ENCODE measurements around the gene MAP1B.

The MAP1B gene

DNA sequence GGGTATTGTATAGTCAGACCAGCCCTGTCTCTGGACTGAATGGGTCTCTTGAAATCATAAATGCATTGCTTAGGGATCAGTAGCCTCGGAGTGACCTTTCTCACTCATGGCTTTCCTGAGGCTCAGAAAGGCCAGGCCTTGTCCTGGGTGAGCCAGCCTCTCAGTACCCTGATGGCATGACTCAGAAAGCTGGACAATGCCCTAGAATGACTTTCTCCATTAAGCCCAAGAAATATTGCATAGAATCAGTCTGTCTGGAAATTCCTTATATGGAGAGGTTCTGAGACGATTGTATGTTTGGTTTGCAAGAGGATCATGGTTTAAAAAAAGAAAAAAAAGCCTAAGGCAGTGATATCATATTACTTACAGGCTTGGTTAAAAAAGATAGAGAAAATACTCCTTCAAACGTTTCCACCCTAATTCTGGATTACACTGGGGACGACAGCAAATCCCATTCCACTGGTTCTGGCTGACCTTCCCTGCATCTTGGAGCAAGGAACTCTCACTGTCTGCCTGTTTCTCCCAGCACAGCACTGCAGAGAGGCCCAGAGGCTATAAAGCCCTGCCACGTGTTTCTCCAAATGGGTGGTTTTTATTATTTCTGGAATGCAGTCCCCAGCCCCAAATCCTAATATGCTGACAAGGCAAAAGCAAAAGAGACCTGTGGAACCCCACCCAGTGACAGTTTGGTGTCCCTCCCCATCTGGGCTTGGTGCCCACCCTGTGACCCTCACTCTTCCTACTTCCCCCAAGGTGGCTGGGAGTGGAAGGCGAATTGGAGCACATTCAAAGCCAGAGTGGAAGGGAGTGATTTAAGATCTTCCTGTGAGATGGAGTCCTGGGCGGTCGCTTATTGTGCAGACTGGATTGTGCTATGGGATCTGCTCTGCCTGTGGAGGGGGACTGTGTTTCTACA is 34.4 kb downstream of the MAP1B start:
- no peak for DNase-seq
- TF ChIP-seq EZH2 (optimal IDR thresholded peaks at IDR 0.05; ENCODE audit: low read depth, low read length) (no peak), EZH2phosphoT487 (IDR thresholded peaks at IDR 0.05; ENCODE audit: low read length) (no peak)
- TF ChIP-seq, protein P1, sequence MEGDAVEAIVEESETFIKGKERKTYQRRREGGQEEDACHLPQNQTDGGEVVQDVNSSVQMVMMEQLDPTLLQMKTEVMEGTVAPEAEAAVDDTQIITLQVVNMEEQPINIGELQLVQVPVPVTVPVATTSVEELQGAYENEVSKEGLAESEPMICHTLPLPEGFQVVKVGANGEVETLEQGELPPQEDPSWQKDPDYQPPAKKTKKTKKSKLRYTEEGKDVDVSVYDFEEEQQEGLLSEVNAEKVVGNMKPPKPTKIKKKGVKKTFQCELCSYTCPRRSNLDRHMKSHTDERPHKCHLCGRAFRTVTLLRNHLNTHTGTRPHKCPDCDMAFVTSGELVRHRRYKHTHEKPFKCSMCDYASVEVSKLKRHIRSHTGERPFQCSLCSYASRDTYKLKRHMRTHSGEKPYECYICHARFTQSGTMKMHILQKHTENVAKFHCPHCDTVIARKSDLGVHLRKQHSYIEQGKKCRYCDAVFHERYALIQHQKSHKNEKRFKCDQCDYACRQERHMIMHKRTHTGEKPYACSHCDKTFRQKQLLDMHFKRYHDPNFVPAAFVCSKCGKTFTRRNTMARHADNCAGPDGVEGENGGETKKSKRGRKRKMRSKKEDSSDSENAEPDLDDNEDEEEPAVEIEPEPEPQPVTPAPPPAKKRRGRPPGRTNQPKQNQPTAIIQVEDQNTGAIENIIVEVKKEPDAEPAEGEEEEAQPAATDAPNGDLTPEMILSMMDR (IDR thresholded peaks at IDR 0.05; ENCODE audit: low read length), result no peak
- H3F3A ChIP-seq (ENCODE audit: insufficient read depth, low read length), result no peaks in the 10 kb centered on the region
- H3K27ac ChIP-seq (ENCODE audit: low read length), result no peak overlapping the region
- H3K9ac ChIP-seq (ENCODE audit: low read length), result no peak overlapping the region
- no peaks in the 10 kb centered on the region for H3K36me3 ChIP-seq (replicated peaks; ENCODE audit: insufficient read depth, low read length)
- H3K9me2 ChIP-seq (replicated peaks; ENCODE audit: insufficient read depth, low read length), result no peaks in the 10 kb centered on the region
- no peaks in the 10 kb centered on the region for H3K4me1 ChIP-seq (ENCODE audit: low read length)
- no peak overlapping the region for H2AFZ ChIP-seq (ENCODE audit: low read length)
- H3K4me2 ChIP-seq (ENCODE audit: low read depth, low read length), result no peak overlapping the region
- no peaks in the 10 kb centered on the region for H4K20me1 ChIP-seq (ENCODE audit: insufficient read depth, low read length)
- H3K27me3 ChIP-seq (replicated peaks; ENCODE audit: insufficient read depth, low read length), result no peaks in the 10 kb centered on the region
- no peak overlapping the region for H3K4me3 ChIP-seq (ENCODE audit: low read length)
- H3K9me3 ChIP-seq (replicated peaks; ENCODE audit: insufficient read depth, low read length), result no peaks in the 10 kb centered on the region
- no peaks in the 10 kb centered on the region for H3K79me2 ChIP-seq (ENCODE audit: low read length)

DNA sequence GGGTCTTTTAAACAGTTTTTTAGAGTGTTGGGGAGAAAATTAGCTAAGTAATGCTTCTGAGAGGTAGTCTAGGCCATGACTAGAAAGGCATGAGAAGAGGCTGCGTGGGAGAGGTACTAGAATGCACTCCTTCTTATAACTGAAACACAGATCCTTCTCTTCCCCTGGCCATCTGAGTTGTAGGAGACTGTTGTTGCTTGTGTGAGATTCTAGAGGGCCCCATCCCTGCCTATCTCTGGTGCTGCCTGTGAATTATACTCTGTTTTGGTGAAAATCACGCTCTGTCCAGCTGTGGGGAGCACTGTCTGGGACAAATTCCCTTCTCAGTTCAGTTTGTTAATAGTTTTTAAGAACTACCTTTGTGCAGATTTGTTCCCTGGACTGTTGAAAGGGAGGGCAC is 37.5 kb downstream of the MAP1B start:
- Histone ChIP-seq H3K4me3 (ENCODE audit: low read length) (no peak overlapping the region), H3K4me2 (ENCODE audit: low read depth, low read length) (no peak overlapping the region), H3K4me1 (ENCODE audit: low read length) (no peaks in the 10 kb centered on the region), H4K20me1 (ENCODE audit: insufficient read depth, low read length) (no peaks in the 10 kb centered on the region), H3K79me2 (ENCODE audit: low read length) (no peaks in the 10 kb centered on the region), H3F3A (ENCODE audit: insufficient read depth, low read length) (no peaks in the 10 kb centered on the region), H3K9me2 (replicated peaks; ENCODE audit: insufficient read depth, low read length) (no peaks in the 10 kb centered on the region), H3K27me3 (replicated peaks; ENCODE audit: insufficient read depth, low read length) (no peaks in the 10 kb centered on the region), H2AFZ (ENCODE audit: low read length) (no peak overlapping the region), H3K9ac (ENCODE audit: low read length) (no peak overlapping the region), H3K36me3 (replicated peaks; ENCODE audit: insufficient read depth, low read length) (no peaks in the 10 kb centered on the region), H3K9me3 (replicated peaks; ENCODE audit: insufficient read depth, low read length) (no peaks in the 10 kb centered on the region), H3K27ac (ENCODE audit: low read length) (no peak overlapping the region)
- DNase-seq, result no peak
- TF ChIP-seq EZH2phosphoT487 (IDR thresholded peaks at IDR 0.05; ENCODE audit: low read length) (no peak), EZH2 (optimal IDR thresholded peaks at IDR 0.05; ENCODE audit: low read depth, low read length) (no peak)
- TF ChIP-seq, protein P1 (IDR thresholded peaks at IDR 0.05; ENCODE audit: low read length), result no peak

DNA sequence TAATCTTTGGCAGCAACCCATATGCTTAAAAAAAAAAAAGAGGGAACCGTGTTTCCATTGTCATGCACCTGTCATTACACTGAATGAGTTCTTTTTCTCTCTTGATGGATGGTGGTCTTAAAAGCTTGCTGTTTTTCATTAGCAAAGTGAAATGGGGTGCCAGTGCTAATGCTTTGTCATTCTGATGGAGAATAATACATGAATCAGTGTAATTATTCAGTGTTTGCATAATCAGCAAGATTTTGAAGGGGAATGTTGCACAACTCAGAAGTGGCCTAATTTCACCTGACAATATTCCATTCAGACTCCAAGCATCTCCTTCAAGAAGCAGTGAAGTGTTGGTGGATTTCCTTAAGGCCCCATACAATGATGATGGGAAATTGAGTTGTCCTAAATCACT is 38.1 kb downstream of the MAP1B start:
- no peaks in the 10 kb centered on the region for H3K36me3 ChIP-seq (replicated peaks; ENCODE audit: insufficient read depth, low read length)
- H3K79me2 ChIP-seq (ENCODE audit: low read length), result no peaks in the 10 kb centered on the region

More for the DNA sequence above, 38.1 kb downstream of the MAP1B start:
- no peak overlapping the region for H3K9ac ChIP-seq (ENCODE audit: low read length)
- H3K4me2 ChIP-seq (ENCODE audit: low read depth, low read length), result no peak overlapping the region
- no peaks in the 10 kb centered on the region for H3K9me3 ChIP-seq (replicated peaks; ENCODE audit: insufficient read depth, low read length)
- H3K4me3 ChIP-seq (ENCODE audit: low read length), result no peak overlapping the region
- H3K4me1 ChIP-seq (ENCODE audit: low read length), result no peaks in the 10 kb centered on the region
- H4K20me1 ChIP-seq (ENCODE audit: insufficient read depth, low read length), result no peaks in the 10 kb centered on the region
- H3K27ac ChIP-seq (ENCODE audit: low read length), result no peak overlapping the region
- no peaks in the 10 kb centered on the region for H3F3A ChIP-seq (ENCODE audit: insufficient read depth, low read length)
- no peaks in the 10 kb centered on the region for H3K27me3 ChIP-seq (replicated peaks; ENCODE audit: insufficient read depth, low read length)
- DNase-seq, result no peak
- TF ChIP-seq EZH2 (optimal IDR thresholded peaks at IDR 0.05; ENCODE audit: low read depth, low read length) (no peak), EZH2phosphoT487 (IDR thresholded peaks at IDR 0.05; ENCODE audit: low read length) (no peak)
- TF ChIP-seq, protein P1 (IDR thresholded peaks at IDR 0.05; ENCODE audit: low read length), result no peak
- no peaks in the 10 kb centered on the region for H3K9me2 ChIP-seq (replicated peaks; ENCODE audit: insufficient read depth, low read length)
- no peak overlapping the region for H2AFZ ChIP-seq (ENCODE audit: low read length)

Measured in MM.1S (cell line).